Activated naive CD8-positive, alpha-beta T cell treated with anti-CD3 and anti-CD28 coated beads, Interleukin-2, amount 50 U/mL, for 24 hours (primary cell): Measurements from ENCODE around the gene ABCC8.
"Not testable (repeated sequence)": the region's sequence is repeated elsewhere in the genome, so short reads cannot be mapped to it uniquely, and the experiment has no call there.

ENCODE experiments used
- ATAC-seq: fragments of 150-1000 bp; cut with Tn5 transposase; one replicate; pipeline ENCODE4 v1.10.0; 2021
- DNase-seq: peaks from one replicate; pipeline ENCODE4 v3.0.0; 2021
- H3K27ac Mint-ChIP-seq: one replicate; pipeline ENCODE4 v1.8.0; 2021; ENCODE audit warnings: mild to moderate bottlenecking, mixed read lengths
- H3K27me3 Mint-ChIP-seq: one replicate; pipeline ENCODE4 v1.8.0; 2021; ENCODE audit warnings: mixed read lengths
- H3K36me3 Mint-ChIP-seq: one replicate; pipeline ENCODE4 v1.8.0; 2021; ENCODE audit warnings: low read depth, mixed read lengths
- H3K4me1 Mint-ChIP-seq: one replicate; pipeline ENCODE4 v1.8.0; 2021; ENCODE audit warnings: mixed read lengths
- H3K4me3 Mint-ChIP-seq: one replicate; pipeline ENCODE4 v1.8.0; 2021; ENCODE audit warnings: mild to moderate bottlenecking, moderate library complexity, mixed read lengths
- H3K9me3 Mint-ChIP-seq: one replicate; pipeline ENCODE4 v1.8.0; 2021; ENCODE audit warnings: mixed read lengths

ABCC8 gene

GRCh38 chr11:17443000-17443399, 33.6 kb downstream of the ABCC8 start:
- no peaks in the 10 kb centered on the region for H3K9me3 Mint-ChIP-seq
- H3K36me3 Mint-ChIP-seq: no peaks in the 10 kb centered on the region
- peaks cover 4% of the 10 kb centered on the region for H3K4me1 Mint-ChIP-seq
- no peak overlapping the region for H3K4me3 Mint-ChIP-seq
- DNase-seq (no peak), ATAC-seq (no peak)
- H3K27ac Mint-ChIP-seq: no peak overlapping the region
- H3K27me3 Mint-ChIP-seq: peaks cover 6% of the 10 kb centered on the region

GRCh38 chr11:17439316-17439782, 37.3 kb downstream of the ABCC8 start:
- Mint-ChIP-seq H3K27ac (no peak overlapping the region), H3K36me3 (no peaks in the 10 kb centered on the region), H3K9me3 (no peaks in the 10 kb centered on the region), H3K4me1 (peaks cover 4% of the 10 kb centered on the region), H3K4me3 (no peak overlapping the region), H3K27me3 (peaks cover 6% of the 10 kb centered on the region)
- peak; percentile 31 for ATAC-seq
- DNase-seq: no peak

GRCh38 chr11:17437366-17437765, 39.3 kb downstream of the ABCC8 start:
- Mint-ChIP-seq H3K9me3 (no peaks in the 10 kb centered on the region), H3K4me3 (no peak overlapping the region), H3K4me1 (peaks cover 4% of the 10 kb centered on the region), H3K27me3 (peaks cover 6% of the 10 kb centered on the region), H3K27ac (no peak overlapping the region), H3K36me3 (no peaks in the 10 kb centered on the region)
- DNase-seq (no peak), ATAC-seq (no peak)

- ATAC-seq: no peak
- Mint-ChIP-seq H3K27ac (no peak overlapping the region), H3K36me3 (no peaks in the 10 kb centered on the region), H3K4me1 (peaks cover 1% of the 10 kb centered on the region), H3K4me3 (no peak overlapping the region), H3K9me3 (no peaks in the 10 kb centered on the region), H3K27me3 (no peaks in the 10 kb centered on the region)
- no peak for DNase-seq
These were observed 42.5 kb downstream of the ABCC8 start for GRCh38 chr11:17434108-17434507.

GRCh38 chr11:17432002-17432401, 44.6 kb downstream of the ABCC8 start:
- Mint-ChIP-seq H3K27me3 (peaks cover 3% of the 10 kb centered on the region), H3K9me3 (no peaks in the 10 kb centered on the region), H3K27ac (no peak overlapping the region), H3K4me1 (no peaks in the 10 kb centered on the region), H3K4me3 (no peak overlapping the region), H3K36me3 (no peaks in the 10 kb centered on the region)
- no peak for DNase-seq
- ATAC-seq: no peak

- no peak overlapping the region for H3K4me3 Mint-ChIP-seq
- no peak for DNase-seq
- H3K27ac Mint-ChIP-seq: no peak overlapping the region
- no peaks in the 10 kb centered on the region for H3K4me1 Mint-ChIP-seq
- ATAC-seq: no peak
- peaks cover 3% of the 10 kb centered on the region for H3K27me3 Mint-ChIP-seq
- no peaks in the 10 kb centered on the region for H3K9me3 Mint-ChIP-seq
- H3K36me3 Mint-ChIP-seq: no peaks in the 10 kb centered on the region
These were observed 45.5 kb downstream of the ABCC8 start for GRCh38 chr11:17431139-17431538.

- DNase-seq (no peak), ATAC-seq (no peak)
- Mint-ChIP-seq H3K36me3 (no peaks in the 10 kb centered on the region), H3K9me3 (no peaks in the 10 kb centered on the region), H3K4me3 (no peak overlapping the region), H3K27ac (no peak overlapping the region), H3K4me1 (no peaks in the 10 kb centered on the region), H3K27me3 (peaks cover 5% of the 10 kb centered on the region)
These were observed 46.0 kb downstream of the ABCC8 start for GRCh38 chr11:17430616-17431015.

GRCh38 chr11:17428925-17429324, 47.7 kb downstream of the ABCC8 start:
- no peaks in the 10 kb centered on the region for H3K36me3 Mint-ChIP-seq
- H3K27me3 Mint-ChIP-seq: peaks cover 5% of the 10 kb centered on the region
- H3K4me1 Mint-ChIP-seq: no peaks in the 10 kb centered on the region
- ATAC-seq: no peak
- no peak for DNase-seq
- H3K4me3 Mint-ChIP-seq: no peak overlapping the region
- H3K27ac Mint-ChIP-seq: no peak overlapping the region
- H3K9me3 Mint-ChIP-seq: no peaks in the 10 kb centered on the region

- H3K4me1 Mint-ChIP-seq: no peaks in the 10 kb centered on the region
- H3K4me3 Mint-ChIP-seq: no peak overlapping the region
- ATAC-seq (no peak), DNase-seq (no peak)
- no peaks in the 10 kb centered on the region for H3K36me3 Mint-ChIP-seq
- no peak overlapping the region for H3K27ac Mint-ChIP-seq
- peaks cover 5% of the 10 kb centered on the region for H3K27me3 Mint-ChIP-seq
- no peaks in the 10 kb centered on the region for H3K9me3 Mint-ChIP-seq
These were observed 48.4 kb downstream of the ABCC8 start for GRCh38 chr11:17428261-17428660.

GRCh38 chr11:17426233-17426632, 50.4 kb downstream of the ABCC8 start:
- H3K27ac Mint-ChIP-seq, H3K4me1 Mint-ChIP-seq, DNase-seq, H3K27me3 Mint-ChIP-seq, H3K9me3 Mint-ChIP-seq, H3K36me3 Mint-ChIP-seq, ATAC-seq, H3K4me3 Mint-ChIP-seq: not testable (repeated sequence)

- ATAC-seq (no peak), DNase-seq (no peak)
- no peaks in the 10 kb centered on the region for H3K36me3 Mint-ChIP-seq
- no peaks in the 10 kb centered on the region for H3K9me3 Mint-ChIP-seq
- no peak overlapping the region for H3K4me3 Mint-ChIP-seq
- peaks cover 9% of the 10 kb centered on the region for H3K27me3 Mint-ChIP-seq
- H3K4me1 Mint-ChIP-seq: no peaks in the 10 kb centered on the region
- H3K27ac Mint-ChIP-seq: no peak overlapping the region
These were observed 52.9 kb downstream of the ABCC8 start for GRCh38 chr11:17423533-17424310.

GRCh38 chr11:17421781-17422180, 54.9 kb downstream of the ABCC8 start:
- Mint-ChIP-seq H3K27me3 (peaks cover 11% of the 10 kb centered on the region), H3K9me3 (no peaks in the 10 kb centered on the region)

GRCh38 chr11:17418444-17419081, 58.1 kb downstream of the ABCC8 start:
- Mint-ChIP-seq H3K4me1 (peaks cover 5% of the 10 kb centered on the region), H3K27ac (no peak overlapping the region), H3K27me3 (peaks cover 19% of the 10 kb centered on the region)

More at GRCh38 chr11:17421781-17422180, 54.9 kb downstream of the ABCC8 start:
- Mint-ChIP-seq H3K4me1 (no peaks in the 10 kb centered on the region), H3K27ac (no peak overlapping the region), H3K4me3 (no peak overlapping the region), H3K36me3 (no peaks in the 10 kb centered on the region)
- ATAC-seq: no peak
- DNase-seq: no peak

GRCh38 chr11:17416492-17416891, 60.2 kb downstream of the ABCC8 start:
- H3K27me3 Mint-ChIP-seq: peaks cover 21% of the 10 kb centered on the region

More at GRCh38 chr11:17418444-17419081, 58.1 kb downstream of the ABCC8 start:
- ATAC-seq: no peak
- no peaks in the 10 kb centered on the region for H3K9me3 Mint-ChIP-seq
- no peak overlapping the region for H3K4me3 Mint-ChIP-seq
- DNase-seq: no peak
- H3K36me3 Mint-ChIP-seq: no peaks in the 10 kb centered on the region

GRCh38 chr11:17415523-17416104, 61.0 kb downstream of the ABCC8 start:
- H3K4me3 Mint-ChIP-seq: no peak overlapping the region
- H3K36me3 Mint-ChIP-seq: no peaks in the 10 kb centered on the region
- no peaks in the 10 kb centered on the region for H3K9me3 Mint-ChIP-seq
- ATAC-seq: no peak
- peaks cover 24% of the 10 kb centered on the region for H3K27me3 Mint-ChIP-seq
- DNase-seq: no peak
- no peak overlapping the region for H3K27ac Mint-ChIP-seq
- peaks cover 8% of the 10 kb centered on the region for H3K4me1 Mint-ChIP-seq

More at GRCh38 chr11:17416492-17416891, 60.2 kb downstream of the ABCC8 start:
- no peak overlapping the region for H3K4me3 Mint-ChIP-seq
- no peaks in the 10 kb centered on the region for H3K36me3 Mint-ChIP-seq
- no peak overlapping the region for H3K27ac Mint-ChIP-seq
- no peaks in the 10 kb centered on the region for H3K9me3 Mint-ChIP-seq
- ATAC-seq (no peak), DNase-seq (no peak)
- peaks cover 8% of the 10 kb centered on the region for H3K4me1 Mint-ChIP-seq
